ENCODE data around the gene GCLC. TPM values are rescaled to one million over a fixed set of nuclear protein-coding genes. Genes with fewer than 3 reads are reported as not detected.

GCLC gene
- total RNA-seq, 1 experiment from 2014 or later, result 88.9 TPM

GRCh38 chr6:53486679-53487078, 58.2 kb downstream of the GCLC start:
- peaks cover 8% of the 10 kb centered on the region; the same call in 1 of the 2 replicates for H3K4me1 ChIP-seq
- CTCF ChIA-PET, result no interaction called here
- H3K9me3 Mint-ChIP-seq (ENCODE audit: unreplicated experiment), result no peaks in the 10 kb centered on the region
- H3K36me3 Mint-ChIP-seq (ENCODE audit: insufficient read depth, unreplicated experiment), result no peaks in the 10 kb centered on the region
- no peak for DNase-seq
- H3K36me3 ChIP-seq (ENCODE audit: control insufficient read depth, insufficient read depth, low read length), result no peaks in the 10 kb centered on the region
- no peaks in the 10 kb centered on the region for H3K27me3 Mint-ChIP-seq (ENCODE audit: insufficient read depth, unreplicated experiment)
- H3K27me3 ChIP-seq (replicated peaks; ENCODE audit: control insufficient read depth, insufficient read depth, low read length), result no peaks in the 10 kb centered on the region; the same call in 1 of the 2 replicates
- TF ChIP-seq, protein P1, sequence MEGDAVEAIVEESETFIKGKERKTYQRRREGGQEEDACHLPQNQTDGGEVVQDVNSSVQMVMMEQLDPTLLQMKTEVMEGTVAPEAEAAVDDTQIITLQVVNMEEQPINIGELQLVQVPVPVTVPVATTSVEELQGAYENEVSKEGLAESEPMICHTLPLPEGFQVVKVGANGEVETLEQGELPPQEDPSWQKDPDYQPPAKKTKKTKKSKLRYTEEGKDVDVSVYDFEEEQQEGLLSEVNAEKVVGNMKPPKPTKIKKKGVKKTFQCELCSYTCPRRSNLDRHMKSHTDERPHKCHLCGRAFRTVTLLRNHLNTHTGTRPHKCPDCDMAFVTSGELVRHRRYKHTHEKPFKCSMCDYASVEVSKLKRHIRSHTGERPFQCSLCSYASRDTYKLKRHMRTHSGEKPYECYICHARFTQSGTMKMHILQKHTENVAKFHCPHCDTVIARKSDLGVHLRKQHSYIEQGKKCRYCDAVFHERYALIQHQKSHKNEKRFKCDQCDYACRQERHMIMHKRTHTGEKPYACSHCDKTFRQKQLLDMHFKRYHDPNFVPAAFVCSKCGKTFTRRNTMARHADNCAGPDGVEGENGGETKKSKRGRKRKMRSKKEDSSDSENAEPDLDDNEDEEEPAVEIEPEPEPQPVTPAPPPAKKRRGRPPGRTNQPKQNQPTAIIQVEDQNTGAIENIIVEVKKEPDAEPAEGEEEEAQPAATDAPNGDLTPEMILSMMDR (IDR thresholded peaks at IDR 0.05; ENCODE audit: insufficient read depth in 1 of 2, low read depth in 1 of 2, low read length in 1 of 2, severe bottlenecking in 1 of 2, unreplicated experiment in 1 of 2), result no peak
- no peaks in the 10 kb centered on the region for H3K9me3 ChIP-seq
- no TSS peak for BruUV-seq (replicated peaks)
- intact Hi-C loops (cut with micrococcal nuclease; ENCODE audit: unreplicated experiment), result no loop called here
- H3K4me1 Mint-ChIP-seq (ENCODE audit: low read depth, unreplicated experiment), result peaks cover 12% of the 10 kb centered on the region
- H3K27ac Mint-ChIP-seq (ENCODE audit: unreplicated experiment), result no peak overlapping the region
- H3K4me3 Mint-ChIP-seq (ENCODE audit: unreplicated experiment), result no peak overlapping the region
- no peak overlapping the region for H3K4me3 ChIP-seq (ENCODE audit: low read depth, low read length)
- POLR2A ChIA-PET, result no interaction called here

- BruUV-seq (replicated peaks), result no TSS peak
- intact Hi-C loops (cut with micrococcal nuclease; ENCODE audit: unreplicated experiment), result loop anchor here (1.0 to 2.0 kb wide), 4 partner anchors 48 to 380 kb away; no protein-coding TSS in a partner anchor
- peak; percentile 46 to 63 for DNase-seq
- ChIA-PET POLR2A (no interaction called here), CTCF (interaction anchor here (0.8 to 1.3 kb wide), 6 partner anchors 9 to 381 kb away, joined by 3 to 6 read pairs (median 3); no protein-coding TSS in a partner anchor)
- Mint-ChIP-seq H3K27me3 (ENCODE audit: insufficient read depth, unreplicated experiment) (no peaks in the 10 kb centered on the region), H3K4me3 (ENCODE audit: unreplicated experiment) (no peak overlapping the region), H3K9me3 (ENCODE audit: unreplicated experiment) (no peaks in the 10 kb centered on the region), H3K36me3 (ENCODE audit: insufficient read depth, unreplicated experiment) (no peaks in the 10 kb centered on the region), H3K27ac (ENCODE audit: unreplicated experiment) (no peak overlapping the region), H3K4me1 (ENCODE audit: low read depth, unreplicated experiment) (peaks cover 12% of the 10 kb centered on the region)
- no peaks in the 10 kb centered on the region; the same call in 1 of the 2 replicates for H3K27me3 ChIP-seq (replicated peaks; ENCODE audit: control insufficient read depth, insufficient read depth, low read length)
- H3K36me3 ChIP-seq (ENCODE audit: control insufficient read depth, insufficient read depth, low read length), result no peaks in the 10 kb centered on the region
- H3K9me3 ChIP-seq, result no peaks in the 10 kb centered on the region
- TF ChIP-seq, protein P1 (IDR thresholded peaks at IDR 0.05; ENCODE audit: insufficient read depth in 1 of 2, low read depth in 1 of 2, low read length in 1 of 2, severe bottlenecking in 1 of 2, unreplicated experiment in 1 of 2), result peak; percentile 88 to 89
- H3K4me3 ChIP-seq (ENCODE audit: low read depth, low read length), result no peak overlapping the region
- H3K4me1 ChIP-seq, result peaks cover 8% of the 10 kb centered on the region; the same call in 1 of the 2 replicates
Measured at GRCh38 chr6:53484476-53485280, 60.2 kb downstream of the GCLC start.

- no peak for DNase-seq
- TF ChIP-seq, protein P1 (IDR thresholded peaks at IDR 0.05; ENCODE audit: insufficient read depth in 1 of 2, low read depth in 1 of 2, low read length in 1 of 2, severe bottlenecking in 1 of 2, unreplicated experiment in 1 of 2), result no peak
- ChIA-PET POLR2A (interaction anchor here (0.6 kb wide), 1 partner anchor 257 kb away, joined by 3 read pairs; no protein-coding TSS in a partner anchor), CTCF (interaction anchor here (0.7 to 1.3 kb wide), 6 partner anchors 10 to 380 kb away, joined by 3 to 7 read pairs (median 3); no protein-coding TSS in a partner anchor)
- H3K27me3 ChIP-seq (replicated peaks; ENCODE audit: control insufficient read depth, insufficient read depth, low read length), result no peaks in the 10 kb centered on the region; the same call in 1 of the 2 replicates
- no peaks in the 10 kb centered on the region for H3K9me3 Mint-ChIP-seq (ENCODE audit: unreplicated experiment)
- BruUV-seq (replicated peaks), result no TSS peak
- H3K4me1 Mint-ChIP-seq (ENCODE audit: low read depth, unreplicated experiment), result peaks cover 12% of the 10 kb centered on the region
- peaks cover 8% of the 10 kb centered on the region; the same call in 1 of the 2 replicates for H3K4me1 ChIP-seq
- H3K36me3 ChIP-seq (ENCODE audit: control insufficient read depth, insufficient read depth, low read length), result no peaks in the 10 kb centered on the region
- no peaks in the 10 kb centered on the region for H3K9me3 ChIP-seq
- intact Hi-C loops (cut with micrococcal nuclease; ENCODE audit: unreplicated experiment), result loop anchor here (1.0 to 2.0 kb wide), 4 partner anchors 47 to 379 kb away; no protein-coding TSS in a partner anchor
- H3K27me3 Mint-ChIP-seq (ENCODE audit: insufficient read depth, unreplicated experiment), result no peaks in the 10 kb centered on the region
- H3K27ac Mint-ChIP-seq (ENCODE audit: unreplicated experiment), result no peak overlapping the region
- H3K36me3 Mint-ChIP-seq (ENCODE audit: insufficient read depth, unreplicated experiment), result no peaks in the 10 kb centered on the region
- H3K4me3 Mint-ChIP-seq (ENCODE audit: unreplicated experiment), result no peak overlapping the region
- no peak overlapping the region for H3K4me3 ChIP-seq (ENCODE audit: low read depth, low read length)
Measured at GRCh38 chr6:53483423-53484353, 61.2 kb downstream of the GCLC start.
